GM18526 (cell line): ENCODE data around the gene SCAF1.

Experiments used
- POLR2A ChIP-seq: IDR thresholded peaks from 3 replicates; pipeline ENCODE4 v1.6.1; 2011; ENCODE audit not compliant: insufficient read length; ENCODE audit errors: extremely low read depth

Gene SCAF1

GRCh38 chr19:49641688-49642491 is at the start of gene SCAF1:
TSS of gene SCAF1 (plus strand) at chr19:49642209. CDS start at chr19:49645027, 2,818 bp downstream.
- peak; percentile 42 for TF ChIP-seq POLR2A

GRCh38 chr19:49592486-49593232 is 49.4 kb upstream of the SCAF1 start:
- no peak for TF ChIP-seq POLR2A

- TF ChIP-seq POLR2A = peak; percentile 18
Measured at GRCh38 chr19:49593233-49594113, 48.5 kb upstream of the SCAF1 start.

GRCh38 chr19:49594157-49594992 is 47.6 kb upstream of the SCAF1 start:
- TF ChIP-seq POLR2A = no peak

- no peak for TF ChIP-seq POLR2A
Measured at GRCh38 chr19:49594993-49595818, 46.8 kb upstream of the SCAF1 start.

- no peak for TF ChIP-seq POLR2A
Measured at GRCh38 chr19:49595819-49596404, 46.1 kb upstream of the SCAF1 start.

- TF ChIP-seq POLR2A = no peak
Measured at GRCh38 chr19:49596407-49596806, 45.6 kb upstream of the SCAF1 start.

GRCh38 chr19:49596954-49597702 is 44.9 kb upstream of the SCAF1 start:
- TF ChIP-seq POLR2A = no peak

- no peak for TF ChIP-seq POLR2A
Measured at GRCh38 chr19:49597703-49597974, 44.4 kb upstream of the SCAF1 start.

GRCh38 chr19:49599378-49600295 is 42.4 kb upstream of the SCAF1 start:
- no peak for TF ChIP-seq POLR2A

- no peak for TF ChIP-seq POLR2A
Measured at GRCh38 chr19:49601482-49602038, 40.4 kb upstream of the SCAF1 start.
